ENCODE data around the gene CAV2. TPM values are rescaled to one million over a fixed set of nuclear protein-coding genes. Genes with fewer than 3 reads are reported as not detected.

The CAV2 gene
- total RNA-seq, 2 donors from 2014 or later: 93.8 to 157 TPM

- ATAC-seq (ENCODE audit: insufficient number of reproducible peaks, low FRiP score, low read depth) (no peak), DNase-seq (ENCODE audit: low spot score) (no peak)
- TF ChIP-seq CTCF (IDR thresholded peaks at IDR 0.05): no peak
- Histone ChIP-seq H3K27ac (peak overlapping the region in 1 of 2 donors; percentile 1), H3K9me3 (no peaks in the 10 kb centered on the region), H3K4me1 (ENCODE audit: control insufficient read depth in 1 of 2, low read depth in 2 of 2) (peaks cover 3 to 56% of the 10 kb centered on the region in 2 donors), H3K27me3 (replicated peaks; ENCODE audit: insufficient read depth) (no peaks in the 10 kb centered on the region), H3K36me3 (peaks cover 8% of the 10 kb centered on the region), H3K4me3 (no peak overlapping the region)
Observed at GRCh38 chr7:116540743-116541142, 41.2 kb downstream of the CAV2 start.

GRCh38 chr7:116541951-116542350, 42.4 kb downstream of the CAV2 start:
- H3K27ac ChIP-seq: peak overlapping the region; percentile 1 to 24

GRCh38 chr7:116542618-116543017, 43.1 kb downstream of the CAV2 start:
- ATAC-seq (ENCODE audit: insufficient number of reproducible peaks, low FRiP score, low read depth): no peak
- Histone ChIP-seq H3K9me3 (no peaks in the 10 kb centered on the region), H3K36me3 (no peaks in the 10 kb centered on the region), H3K4me3 (no peak overlapping the region), H3K27ac (peak overlapping the region in 1 of 2 donors; percentile 16), H3K27me3 (replicated peaks; ENCODE audit: insufficient read depth) (no peaks in the 10 kb centered on the region), H3K4me1 (ENCODE audit: control insufficient read depth in 1 of 2, low read depth in 2 of 2) (peaks cover 3 to 49% of the 10 kb centered on the region in 2 donors)
- no peak for DNase-seq (ENCODE audit: low spot score)
- TF ChIP-seq CTCF (IDR thresholded peaks at IDR 0.05): no peak

More at GRCh38 chr7:116541951-116542350, 42.4 kb downstream of the CAV2 start:
- no peak for ATAC-seq (ENCODE audit: insufficient number of reproducible peaks, low FRiP score, low read depth)
- DNase-seq (ENCODE audit: low spot score): no peak
- Histone ChIP-seq H3K36me3 (no peaks in the 10 kb centered on the region), H3K4me1 (ENCODE audit: control insufficient read depth in 1 of 2, low read depth in 2 of 2) (peaks cover 3 to 55% of the 10 kb centered on the region in 2 donors), H3K27me3 (replicated peaks; ENCODE audit: insufficient read depth) (no peaks in the 10 kb centered on the region), H3K4me3 (no peak overlapping the region), H3K9me3 (no peaks in the 10 kb centered on the region)
- no peak for TF ChIP-seq CTCF (IDR thresholded peaks at IDR 0.05)

- peak overlapping the region in 1 of 2 donors; percentile 16 for H3K27ac ChIP-seq
- peaks cover 5% of the 10 kb centered on the region for H3K36me3 ChIP-seq
- TF ChIP-seq CTCF (IDR thresholded peaks at IDR 0.05): no peak
- H3K9me3 ChIP-seq: no peaks in the 10 kb centered on the region
- H3K27me3 ChIP-seq (replicated peaks; ENCODE audit: insufficient read depth): no peaks in the 10 kb centered on the region
- DNase-seq (ENCODE audit: low spot score) (no peak), ATAC-seq (ENCODE audit: insufficient number of reproducible peaks, low FRiP score, low read depth) (no peak)
- H3K4me1 ChIP-seq (ENCODE audit: control insufficient read depth in 1 of 2, low read depth in 2 of 2): peaks cover 3 to 46% of the 10 kb centered on the region in 2 donors
- H3K4me3 ChIP-seq: no peak overlapping the region
Observed at GRCh38 chr7:116543664-116544063, 44.1 kb downstream of the CAV2 start.

- Histone ChIP-seq H3K27me3 (replicated peaks; ENCODE audit: insufficient read depth) (no peaks in the 10 kb centered on the region), H3K36me3 (peaks cover 5% of the 10 kb centered on the region), H3K4me1 (ENCODE audit: control insufficient read depth in 1 of 2, low read depth in 2 of 2) (peaks cover 3 to 40% of the 10 kb centered on the region in 2 donors), H3K4me3 (no peak overlapping the region), H3K27ac (peak overlapping the region; percentile 5 to 16), H3K9me3 (no peaks in the 10 kb centered on the region)
- no peak for DNase-seq (ENCODE audit: low spot score)
- no peak for ATAC-seq (ENCODE audit: insufficient number of reproducible peaks, low FRiP score, low read depth)
- TF ChIP-seq CTCF (IDR thresholded peaks at IDR 0.05): no peak
Observed at GRCh38 chr7:116544487-116544886, 44.9 kb downstream of the CAV2 start.

Data from thoracic aorta (tissue), 2 donors.